NCI-H2081 (cell line): ENCODE measurements around the gene TSFM.

ENCODE experiments used
- DNase-seq, 2 experiments: peaks; one replicate each; lab custom pipeline; 2025; lab: John Stamatoyannopoulos, UW

Gene TSFM

DNA sequence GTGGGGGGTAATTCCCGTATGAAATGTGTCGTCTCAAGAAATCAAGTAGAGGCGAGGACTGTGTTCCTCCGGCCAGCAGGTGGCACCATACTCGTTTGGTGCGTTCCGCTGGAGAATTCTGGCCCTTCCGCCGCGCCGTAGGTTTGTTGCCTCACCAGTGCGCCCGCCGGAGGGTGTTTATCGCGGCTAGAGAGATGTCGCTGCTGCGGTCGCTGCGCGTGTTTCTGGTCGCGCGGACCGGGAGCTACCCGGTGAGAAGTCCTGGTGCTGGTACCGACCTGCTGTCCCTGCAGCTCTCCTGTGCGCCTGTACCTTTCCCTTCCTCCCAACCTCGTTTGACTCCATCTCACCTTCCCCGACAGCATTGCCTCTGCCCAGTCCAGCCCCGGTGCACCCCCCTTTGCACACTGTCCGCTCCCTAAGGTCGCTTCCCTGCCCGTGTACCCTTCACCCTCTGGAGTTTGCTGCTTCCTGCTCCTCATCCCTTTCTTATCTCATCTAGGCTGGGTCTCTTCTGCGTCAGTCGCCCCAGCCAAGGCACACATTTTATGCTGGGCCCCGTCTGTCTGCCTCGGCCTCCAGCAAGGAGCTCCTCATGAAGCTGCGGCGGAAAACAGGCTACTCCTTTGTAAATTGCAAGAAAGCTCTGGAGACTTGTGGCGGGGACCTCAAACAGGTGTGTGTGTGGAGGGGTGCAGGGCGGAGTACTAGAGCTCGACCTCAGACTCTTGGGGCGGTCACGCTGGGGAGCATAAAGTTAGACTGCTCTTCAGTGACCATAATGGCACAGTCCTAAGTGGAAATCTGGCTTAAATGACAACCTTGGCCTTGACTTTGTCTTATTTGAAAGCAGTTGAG is at the start of gene TSFM:
Gene TSFM, plus strand, starts transcription at position 180 of the 858 bp plus-strand sequence. Its CDS starts 15 bp downstream, at position 195.
- DNase-seq = peak; percentile 93 to 96

DNA sequence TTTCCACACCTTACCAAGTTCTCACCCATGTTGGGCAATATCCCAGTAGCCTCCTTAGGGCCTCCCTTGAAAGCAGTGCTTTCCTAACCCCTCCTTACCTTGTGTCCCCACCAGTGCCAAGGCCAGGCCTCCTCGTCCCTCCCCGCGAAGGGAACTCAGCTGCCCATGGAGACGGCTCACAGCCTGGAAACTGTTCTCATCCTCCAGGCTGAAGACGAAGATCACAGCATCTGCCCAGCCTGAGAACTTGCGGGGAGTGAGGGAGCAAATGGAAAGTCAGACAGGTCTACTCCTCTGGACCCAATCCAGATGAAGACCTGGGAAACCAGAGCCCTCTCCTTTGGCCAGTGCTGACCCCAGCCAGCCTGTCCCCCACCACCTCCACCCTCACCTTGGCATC is 48.7 kb upstream of the TSFM start:
- DNase-seq = no peak

DNA sequence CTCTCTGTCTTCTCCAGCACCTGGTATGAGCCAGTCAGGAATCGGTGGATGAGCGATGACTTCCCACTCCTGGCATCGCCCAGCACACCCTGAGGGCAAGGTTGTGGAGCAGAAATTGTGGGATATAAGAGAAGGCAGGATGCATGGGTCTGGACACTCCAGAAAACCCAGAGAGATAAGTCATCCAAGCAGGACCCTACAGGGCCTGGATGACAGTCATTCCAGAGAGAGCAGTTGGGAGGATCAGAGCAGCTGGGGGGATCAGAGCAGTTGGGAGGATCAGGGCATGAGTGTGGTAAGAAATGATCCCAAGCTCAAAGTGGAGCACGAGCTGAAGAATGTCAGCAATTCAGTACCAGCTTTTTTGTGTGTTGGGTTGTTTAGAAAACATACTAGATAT is 48.0 kb upstream of the TSFM start:
- DNase-seq = no peak

DNA sequence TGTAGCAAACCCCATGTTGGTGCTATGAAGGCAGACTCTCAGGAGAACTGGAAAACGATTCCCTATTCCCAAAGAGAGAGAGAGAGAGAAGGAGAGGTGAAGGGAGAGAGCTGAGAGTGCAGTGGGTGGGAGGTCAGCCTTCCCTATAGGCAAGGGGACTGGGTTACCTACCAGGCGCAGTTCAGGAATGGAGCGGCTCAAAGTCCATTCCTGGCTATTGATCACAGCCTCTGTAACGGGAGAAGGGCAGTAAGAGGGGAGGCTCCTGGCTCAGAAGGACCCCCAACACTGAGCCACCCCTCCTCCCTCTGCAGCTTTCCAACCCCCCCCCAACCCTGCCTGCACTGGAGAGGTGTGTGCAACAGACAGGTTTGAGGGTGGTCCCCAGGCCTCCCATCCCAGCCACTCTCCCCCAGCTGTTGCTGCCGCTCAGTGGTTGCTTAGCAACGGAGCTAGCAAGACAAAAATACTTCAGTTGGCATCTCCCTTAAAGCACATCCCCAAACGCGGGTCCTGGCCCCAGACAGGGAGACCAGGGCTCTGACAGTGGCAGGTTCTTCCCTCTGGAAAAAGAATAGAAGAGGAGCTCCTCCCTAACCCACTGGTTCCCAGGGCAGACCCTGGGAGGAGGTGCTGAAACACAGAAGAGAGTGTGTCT is 47.3 kb upstream of the TSFM start:
- peak in 1 of 2 experiments; percentile 22 for DNase-seq

DNA sequence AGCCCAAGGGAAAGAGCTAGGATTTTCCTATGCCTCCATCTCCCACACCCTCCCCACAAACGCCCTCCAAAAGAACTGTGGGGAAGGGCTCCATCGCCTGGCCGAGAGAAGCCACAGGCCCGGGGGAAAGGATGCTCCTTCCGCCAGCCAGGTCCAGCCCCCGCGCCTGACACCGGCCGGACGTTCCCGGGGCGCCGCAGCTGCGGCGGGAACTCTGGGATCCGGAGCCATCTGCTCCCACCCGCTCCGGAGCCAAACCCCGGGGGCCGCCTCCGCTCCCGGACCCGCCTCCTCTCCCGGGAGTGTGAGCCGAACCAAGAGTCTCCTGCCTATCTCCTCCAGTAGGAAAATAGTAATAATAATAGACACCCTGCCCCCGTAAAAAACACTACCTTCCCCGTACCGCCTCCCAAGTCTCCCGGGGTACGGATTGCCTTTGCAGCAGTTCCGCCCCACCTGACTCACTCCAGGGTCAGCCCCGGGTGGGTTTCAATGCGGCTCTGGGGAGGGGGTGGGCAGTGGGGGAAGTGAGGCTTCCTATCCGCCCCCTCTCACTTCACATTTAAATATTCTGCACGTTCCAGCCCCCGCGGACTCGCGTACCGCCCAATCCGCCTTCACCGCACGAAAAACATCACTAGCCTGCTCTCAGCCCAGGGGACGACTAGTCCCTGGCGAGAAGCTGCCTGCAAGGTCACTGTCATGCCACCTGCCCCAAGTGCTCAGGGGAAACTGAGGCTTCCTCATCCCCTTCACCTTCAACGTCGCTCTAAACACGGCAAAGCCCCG is 46.4 kb upstream of the TSFM start:
- peak; percentile 43 to 63 for DNase-seq

DNA sequence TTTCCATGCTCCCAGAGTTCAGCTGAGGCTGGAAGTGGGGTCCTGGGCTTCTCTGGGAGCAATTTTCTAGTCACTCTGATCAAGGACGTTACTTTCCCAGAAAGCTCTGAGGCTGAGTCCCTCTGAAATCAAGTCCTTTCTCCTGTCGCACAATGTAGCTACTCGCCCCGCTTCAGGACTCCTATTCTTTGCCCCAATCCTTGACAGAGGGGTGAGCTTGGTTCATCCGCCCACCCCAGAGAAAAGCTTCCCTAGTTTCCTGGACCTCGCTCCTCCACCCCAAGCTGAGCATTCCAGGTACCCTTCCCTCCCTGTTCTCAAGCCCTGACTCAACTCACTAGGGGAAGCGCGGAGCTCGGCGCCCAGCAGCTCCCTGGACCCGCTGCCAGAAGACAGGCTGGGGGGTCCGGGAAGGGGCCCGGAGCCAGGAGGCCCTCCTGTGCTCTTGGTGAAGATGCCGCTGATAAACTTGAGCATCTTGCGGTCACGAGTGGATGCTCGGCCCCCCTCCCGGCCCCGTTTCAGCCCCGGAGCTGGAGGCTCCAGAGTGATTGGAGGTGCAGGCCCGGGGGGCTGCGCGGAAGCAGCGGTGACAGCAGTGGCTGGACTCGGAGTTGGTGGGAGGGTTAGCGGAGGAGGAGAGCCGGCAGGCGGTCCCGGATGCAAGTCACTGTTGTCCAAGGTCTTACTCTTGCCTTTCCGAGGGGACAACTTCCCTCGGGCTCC is 45.7 kb upstream of the TSFM start:
- no peak for DNase-seq

DNA sequence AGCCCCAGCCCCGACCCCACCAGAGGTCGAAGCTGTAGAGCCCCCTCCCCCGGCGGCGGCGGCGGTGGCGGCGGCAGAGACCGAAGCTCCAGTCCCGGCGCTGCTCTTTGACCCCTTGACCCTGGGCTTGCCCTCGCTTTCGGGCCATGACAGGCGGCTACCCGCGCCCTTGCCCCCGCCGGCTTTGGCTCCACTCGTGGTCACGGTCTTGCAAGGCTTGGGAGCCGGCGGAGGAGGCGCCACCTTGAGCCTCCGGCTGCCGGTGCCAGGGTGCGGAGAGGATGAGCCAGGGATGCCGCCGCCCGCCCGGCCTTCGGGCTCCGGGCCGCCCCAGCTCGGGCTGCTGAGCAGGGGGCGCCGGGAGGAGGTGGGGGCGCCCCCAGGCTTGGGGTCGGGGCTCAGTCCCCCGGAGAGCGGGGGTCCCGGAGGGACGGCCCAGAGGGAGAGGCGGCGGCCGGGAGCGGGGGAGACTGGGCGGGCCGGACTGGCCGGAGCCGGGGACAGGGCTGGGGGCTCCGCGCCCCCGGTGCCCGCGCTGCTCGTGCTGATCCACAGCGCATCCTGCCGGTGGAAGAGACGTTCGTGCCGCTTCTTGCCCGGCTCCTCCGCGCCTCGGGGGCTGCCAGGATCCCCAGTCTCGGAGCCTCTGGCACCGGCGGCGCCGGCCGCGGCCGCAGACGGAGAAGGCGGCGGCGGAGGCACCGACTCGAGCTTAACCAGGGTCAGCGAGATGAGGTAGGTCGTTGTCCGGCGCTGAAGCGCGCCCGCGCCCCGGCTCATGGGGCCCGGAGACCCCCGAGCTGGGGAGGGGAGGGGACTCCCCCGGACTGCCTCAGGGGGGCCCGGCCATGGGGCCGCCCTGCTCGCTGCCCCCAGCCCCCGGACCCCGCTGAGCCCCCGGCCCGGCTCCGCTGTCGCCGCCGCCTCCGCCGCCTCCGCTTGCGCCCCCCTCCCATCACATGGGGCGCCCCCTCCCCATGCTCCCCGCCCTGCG is 44.8 kb upstream of the TSFM start:
- peak in 1 of 2 experiments; percentile 42 for DNase-seq

DNA sequence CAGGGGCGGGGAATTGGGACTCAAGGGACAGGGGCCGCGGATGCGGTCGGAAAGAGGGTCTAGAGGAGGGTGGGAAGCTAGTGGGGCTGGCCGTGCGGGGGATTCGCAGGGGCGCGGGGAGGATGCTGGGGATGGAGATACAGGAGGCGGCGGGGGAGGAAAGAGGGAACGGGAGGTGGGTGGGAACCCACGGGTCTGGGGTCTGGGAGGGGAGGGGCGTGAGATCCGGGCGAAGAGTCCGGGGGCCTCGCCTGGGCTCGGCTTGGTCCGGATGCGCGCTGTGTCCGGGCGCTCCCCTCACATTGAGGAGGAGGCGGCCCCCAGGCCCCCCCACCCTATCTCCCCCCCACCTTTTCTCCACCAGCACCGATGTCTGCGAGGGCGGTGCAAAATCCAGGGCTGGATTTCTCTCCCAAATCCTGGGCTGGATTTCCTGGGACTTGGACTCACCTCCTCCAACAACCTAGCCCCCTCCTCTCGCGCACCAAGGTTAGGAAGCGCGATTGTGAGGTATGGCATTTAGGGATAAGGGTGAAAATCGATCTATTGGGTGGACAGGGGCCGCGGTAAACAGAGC is 43.8 kb upstream of the TSFM start, which contains the start of gene AGAP2:
Gene AGAP2, minus strand, starts transcription at position 82 of the 577 bp plus-strand sequence. CDS start 496 bp downstream, outside the sequence.
- peak; percentile 25 to 47 for DNase-seq

DNA sequence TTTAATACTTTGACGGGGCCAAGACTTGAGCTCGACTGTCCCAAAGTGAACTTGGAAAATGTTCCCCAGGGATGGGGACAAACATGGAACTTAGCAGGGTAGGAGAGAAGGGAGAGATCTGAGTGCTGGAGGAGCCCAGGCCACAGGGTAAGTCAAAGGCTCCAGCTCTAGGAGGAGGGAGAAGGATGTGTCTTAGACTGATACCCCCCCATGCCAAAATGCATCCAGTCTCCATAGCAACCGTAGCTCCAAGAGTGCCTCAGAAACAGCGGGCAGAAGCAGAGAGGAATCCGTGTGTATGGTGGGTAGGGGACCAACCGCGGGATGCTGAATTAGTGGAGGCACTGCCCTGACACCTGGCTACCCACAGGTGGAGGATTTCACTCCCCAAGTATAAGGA is 43.2 kb upstream of the TSFM start:
- DNase-seq = no peak

DNA sequence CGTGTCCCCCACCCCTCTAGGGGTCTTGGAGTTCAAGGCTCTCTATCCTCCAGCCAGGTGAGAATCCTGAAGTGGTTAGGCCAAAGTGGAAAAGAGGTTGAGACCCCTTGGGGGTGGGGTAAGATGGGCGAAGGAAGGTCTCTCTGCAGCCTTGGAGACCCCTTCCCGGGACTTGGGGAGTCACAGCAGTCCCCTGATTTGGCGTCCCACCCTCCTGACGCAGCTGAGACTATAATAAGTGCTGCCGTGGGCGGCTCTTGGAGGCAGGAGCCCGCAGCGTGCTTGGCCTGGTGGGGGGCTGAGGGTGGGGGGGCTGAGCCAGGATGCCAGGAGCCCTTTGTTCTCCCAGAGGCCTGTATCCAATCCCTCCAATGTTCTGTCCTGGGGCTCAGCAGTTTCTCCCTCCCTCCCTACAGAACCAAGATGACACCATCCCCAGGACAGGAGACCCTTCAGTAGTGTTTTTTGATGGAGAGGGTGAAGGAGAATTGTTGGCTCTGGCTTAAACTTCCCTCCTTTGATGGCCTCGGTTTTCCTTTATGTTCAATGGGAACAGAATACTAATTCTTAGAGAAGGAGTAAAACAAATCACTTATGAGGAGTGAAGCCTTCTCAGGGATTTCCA is 42.6 kb upstream of the TSFM start:
- no peak for DNase-seq

DNA sequence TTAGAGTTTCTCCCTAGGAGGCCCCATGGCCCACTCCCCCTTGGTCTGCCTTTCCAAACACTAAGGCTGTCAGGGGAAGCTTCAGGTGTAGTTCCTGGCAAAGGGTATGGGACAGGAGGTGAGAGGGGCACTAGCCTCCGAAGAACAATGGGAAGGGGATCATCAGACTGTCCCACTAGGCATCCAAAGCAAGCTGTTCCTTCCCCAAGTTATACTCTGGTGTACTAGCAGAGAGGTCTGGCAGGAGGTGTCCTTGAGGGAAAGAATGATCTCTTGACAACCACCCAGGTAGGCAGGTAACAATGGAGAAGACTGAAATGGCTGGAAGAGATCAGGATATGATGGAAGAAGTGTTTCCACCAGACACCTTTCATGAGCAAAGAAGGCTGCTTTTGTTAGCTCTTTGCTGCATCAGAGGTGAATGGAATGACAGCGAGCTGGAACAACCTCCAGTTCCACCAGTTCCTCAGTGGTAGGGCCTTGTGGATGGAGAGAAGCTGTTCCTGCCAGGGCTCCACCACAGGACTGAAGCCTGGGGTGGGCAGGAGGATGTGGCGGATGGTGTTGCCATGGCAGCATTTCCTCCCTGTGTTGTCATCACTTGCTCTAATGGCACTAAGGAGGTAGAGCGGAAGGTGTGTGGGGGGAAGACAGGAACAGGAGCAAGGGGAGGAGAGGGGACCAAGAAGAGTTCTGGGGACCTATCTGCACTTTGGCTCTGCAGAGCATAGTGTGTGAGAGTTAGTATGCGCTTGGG is 41.8 kb upstream of the TSFM start:
- no peak for DNase-seq

DNA sequence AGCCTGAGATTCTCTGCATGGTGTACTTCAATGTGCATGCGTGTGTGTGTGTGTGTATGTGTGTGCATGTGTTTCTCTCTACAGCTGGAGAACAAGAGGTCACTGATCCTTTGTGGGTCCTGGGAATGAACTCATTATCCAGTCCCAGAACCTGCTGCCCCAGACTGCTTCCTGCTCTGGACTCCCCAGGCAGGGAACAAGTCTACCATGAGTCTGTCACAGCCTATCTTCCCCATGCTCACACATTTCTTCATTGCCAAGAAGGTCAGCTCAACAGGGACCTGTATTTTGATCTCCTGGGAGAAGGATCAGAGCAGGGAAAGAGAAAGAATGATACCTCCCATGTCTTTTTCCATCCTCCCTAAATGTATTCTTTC is 41.2 kb upstream of the TSFM start:
- DNase-seq = no peak

DNA sequence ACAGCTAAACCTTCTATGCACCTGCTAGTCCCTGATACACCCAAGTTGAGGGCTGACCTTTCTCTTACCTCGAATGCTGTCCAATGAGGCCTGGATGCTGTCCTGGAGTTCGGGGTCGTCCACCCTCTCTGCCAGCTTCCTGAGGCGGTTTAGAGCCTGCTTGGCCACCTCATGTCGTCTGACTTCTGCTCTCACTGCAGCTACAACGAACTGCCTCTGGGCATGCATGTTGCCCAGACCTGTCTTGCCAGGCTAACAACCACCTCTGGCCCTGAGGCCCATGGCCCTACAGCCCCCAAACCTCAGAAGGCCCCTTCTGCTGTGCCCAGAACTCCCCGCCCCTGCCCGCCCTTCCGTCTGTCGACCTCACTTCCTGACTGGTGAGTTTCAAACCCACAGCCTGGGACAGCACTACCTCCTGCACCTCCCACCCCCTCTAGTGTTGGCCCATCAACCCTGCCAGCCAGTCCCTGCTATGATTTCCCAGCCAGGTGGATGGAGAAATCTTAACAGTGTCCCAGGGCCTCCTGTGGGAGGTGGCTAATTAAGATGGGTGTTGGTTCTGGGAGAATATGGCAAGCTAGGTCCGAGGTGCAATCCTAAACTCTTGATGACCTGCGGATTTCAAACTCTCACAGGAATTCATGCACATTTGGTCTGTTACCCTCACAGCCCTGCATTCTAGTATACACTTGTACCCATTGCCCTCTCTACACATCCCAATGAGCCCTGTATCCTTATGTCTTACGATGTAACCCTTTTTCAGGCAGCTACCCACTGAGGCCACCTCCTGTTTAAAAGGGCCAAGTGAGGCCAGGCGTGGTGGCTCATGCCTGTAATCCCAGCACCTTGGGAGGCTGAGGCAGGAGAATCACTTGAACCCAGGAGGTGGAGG is 40.5 kb upstream of the TSFM start:
- no peak for DNase-seq

DNA sequence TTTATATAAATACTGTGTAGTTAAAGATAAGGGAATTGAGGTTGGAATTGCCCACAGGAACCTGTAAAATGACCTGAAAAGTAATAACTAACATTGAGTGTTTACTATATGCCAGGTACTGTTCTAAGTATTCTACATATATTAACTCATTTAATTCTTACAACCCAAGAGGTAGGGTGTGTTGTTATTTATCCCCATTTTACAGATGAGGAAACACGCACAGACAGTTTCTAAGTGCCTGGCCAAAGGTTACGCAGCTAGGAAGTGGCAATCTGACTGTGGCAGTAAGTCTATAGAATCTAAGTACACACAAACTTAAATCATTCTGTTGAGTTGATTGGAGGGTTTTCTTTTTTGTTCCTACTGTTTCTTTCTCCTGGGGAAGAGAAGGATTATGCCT is 38.8 kb upstream of the TSFM start:
- DNase-seq = no peak

DNA sequence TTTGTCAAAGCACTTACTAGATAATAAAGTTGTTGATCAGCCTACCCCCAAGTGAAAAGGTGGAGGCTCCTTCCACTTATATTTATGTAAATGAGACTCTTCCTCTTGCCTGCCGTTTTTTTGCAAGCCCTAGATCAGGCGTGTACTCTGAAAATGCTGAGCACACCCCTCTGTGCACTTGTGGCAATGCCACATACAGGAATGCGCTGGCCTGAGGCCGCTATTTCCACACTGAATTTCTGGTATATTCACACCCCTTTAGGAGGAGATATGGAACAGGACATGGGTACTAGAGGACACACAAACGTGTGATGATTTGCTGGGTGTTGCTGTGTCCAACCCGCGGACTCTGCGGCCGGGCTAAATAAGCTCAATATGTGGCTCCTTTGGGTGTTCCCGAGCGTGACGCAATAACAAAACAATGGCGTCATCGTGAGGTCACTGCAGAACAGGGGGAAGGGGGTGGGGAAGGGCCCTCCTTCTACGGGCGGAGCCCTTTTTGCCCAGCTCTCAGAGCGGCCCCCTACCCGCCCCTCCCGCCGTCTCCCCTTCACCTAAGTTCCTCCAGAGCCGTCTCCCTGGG is 38.3 kb upstream of the TSFM start:
- DNase-seq = peak; percentile 79 to 82

DNA sequence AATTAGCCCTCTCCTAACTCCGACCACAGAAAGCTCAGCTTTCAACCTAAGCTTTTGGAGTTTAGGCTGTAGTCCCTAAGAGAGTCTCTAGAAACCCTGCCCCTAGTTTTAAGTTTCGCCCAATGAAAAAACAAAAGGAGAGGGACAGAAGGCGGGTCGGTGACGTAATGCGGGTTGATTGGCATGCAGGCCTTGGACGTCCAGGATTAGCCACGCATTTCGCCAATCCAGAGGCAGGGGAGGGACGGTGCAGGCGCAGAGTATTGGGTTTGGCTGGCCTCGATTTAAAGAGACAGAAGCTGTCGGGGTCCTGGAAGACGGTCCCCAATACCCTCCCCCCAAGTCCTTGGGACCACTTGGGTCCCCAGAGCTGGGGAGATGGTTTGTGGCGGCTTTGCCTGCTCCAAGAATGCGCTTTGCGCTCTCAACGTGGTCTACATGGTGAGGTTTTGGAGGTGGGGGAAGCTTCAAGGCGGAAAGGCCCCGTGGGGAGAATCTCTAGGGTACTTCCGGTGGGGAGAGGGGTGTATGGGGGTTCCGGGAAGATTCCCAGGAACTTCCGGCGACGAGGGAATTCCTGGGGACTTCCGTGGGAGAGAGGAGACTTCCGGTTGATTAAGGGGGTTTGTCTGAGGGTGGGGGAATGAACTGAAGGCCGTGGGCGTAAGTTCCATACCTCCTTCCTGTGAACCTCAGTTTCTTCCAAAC is 37.7 kb upstream of the TSFM start, which contains the start of gene TSPAN31:
Gene TSPAN31, plus strand, starts transcription at position 263 of the 708 bp plus-strand sequence. Its CDS starts 116 bp downstream, at position 379.
- peak; percentile 97 to 98 for DNase-seq

DNA sequence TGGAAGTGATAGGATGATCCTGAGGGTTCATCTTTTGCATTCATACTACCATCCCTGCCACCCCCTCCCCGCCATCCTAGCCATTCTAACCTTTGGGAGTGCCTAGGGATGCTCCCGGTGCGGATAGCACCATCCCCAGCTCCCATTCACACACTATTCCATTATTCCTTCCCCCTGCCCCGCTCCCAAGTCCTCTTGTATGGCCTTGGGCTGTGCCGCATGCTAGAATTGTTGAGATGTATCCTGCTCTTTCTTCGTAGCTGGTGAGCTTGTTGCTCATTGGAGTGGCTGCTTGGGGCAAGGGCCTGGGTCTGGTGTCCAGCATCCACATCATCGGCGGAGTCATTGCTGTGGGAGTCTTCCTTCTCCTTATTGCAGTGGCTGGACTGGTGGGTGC is 37.1 kb upstream of the TSFM start:
- DNase-seq = no peak
